AG04450 (cell line): ENCODE results near the gene WDR27. TPM values are rescaled to one million over a fixed set of nuclear protein-coding genes. Genes with fewer than 3 reads are reported as not detected.

ENCODE experiments used
- CTCF ChIA-PET: fragments of 300-600, 350-600 bp; formaldehyde crosslinking; extraction: SDS; loops from one replicate; lab custom pipeline; 2022; ENCODE audit warnings: antibody characterized with exemption, inconsistent platforms; lab: Charles Lee
- POLR2A ChIA-PET: fragments of 350-600 bp; formaldehyde crosslinking; extraction: SDS; loops from one replicate; lab custom pipeline; 2021; ENCODE audit warnings: antibody characterized with exemption, inconsistent platforms; lab: Yijun Ruan, JAX
- DNase-seq: peaks from one replicate; pipeline ENCODE4 v3.0.0-alpha.2; 2011; ENCODE audit warnings: low read depth, low spot score
- H3K27ac ChIP-seq: one replicate; pipeline ENCODE4 v1.5.1; 2012; ENCODE audit warnings: low read depth, low read length, control low read depth
- H3K27me3 ChIP-seq: one replicate; pipeline ENCODE4 v1.6.0; 2012; ENCODE audit warnings: low read length; ENCODE audit not compliant: control insufficient read depth, insufficient read depth
- H3K4me3 ChIP-seq: 2 replicates; pipeline ENCODE4 v1.5.1; 2011; ENCODE audit warnings: mild to moderate bottlenecking, low read depth, low read length, control low read depth
- H3K9me3 ChIP-seq: 2 replicates; pipeline ENCODE4 v1.5.1; 2012; ENCODE audit warnings: low read length; ENCODE audit not compliant: control insufficient read depth, insufficient read depth
- polyA plus RNA-seq: library from polyadenylated mRNA; depleted of rRNA; stranded (reverse); fragments of >200 nt; gene quantifications from 2 replicates; pipeline ENCODE4 v1.2.3, GENCODE V29; 2011
- TF ChIP-seq, protein P1 (sequence below): IDR thresholded peaks from 2 replicates; pipeline ENCODE4 v1.5.1; 2011; ENCODE audit warnings: low read depth, low read length, control low read depth, inconsistent platforms

The WDR27 gene
- polyA plus RNA-seq, 1 experiment, result 20.5 TPM

DNA sequence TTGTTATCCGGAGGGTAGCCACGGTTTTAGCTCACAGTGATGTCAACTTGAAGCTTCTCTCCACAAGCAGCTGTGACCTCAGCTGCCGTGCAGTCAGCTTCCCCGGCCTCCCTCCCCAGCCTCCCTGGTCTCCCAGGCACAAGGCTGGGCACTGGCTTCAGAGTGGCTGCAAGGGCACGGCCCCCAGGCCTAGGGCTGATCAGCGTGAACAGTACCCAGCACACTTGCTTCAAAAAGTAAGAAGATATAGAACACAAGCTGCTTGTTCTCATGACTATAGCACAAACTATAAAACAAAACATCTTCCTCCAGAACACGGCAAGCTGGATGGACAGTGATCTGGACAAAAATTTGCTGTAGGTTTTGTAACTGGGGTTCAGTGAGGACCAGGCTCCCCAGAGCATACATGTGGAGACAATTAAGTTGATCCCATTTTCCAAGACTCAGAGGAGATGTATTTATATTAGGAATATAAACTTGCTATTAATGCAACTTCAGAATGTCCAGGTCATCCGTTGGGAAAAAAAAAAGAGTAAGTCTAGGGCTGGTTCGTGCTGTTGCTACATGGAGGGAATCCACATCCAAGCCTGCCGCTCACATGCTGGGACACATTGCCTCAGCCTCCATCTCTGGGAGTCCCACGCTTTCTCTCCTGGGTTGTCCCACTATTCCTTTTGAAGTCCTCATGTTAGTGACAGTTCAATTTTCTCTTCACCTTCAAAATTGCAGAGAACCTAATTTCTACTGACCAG, 248.8 kb downstream of the WDR27 start:
- Histone ChIP-seq H3K9me3 (peaks cover 10% of the 10 kb centered on the region; the same call in 1 of the 2 replicates), H3K27me3 (no peaks in the 10 kb centered on the region), H3K27ac (peak overlapping the region; percentile 90), H3K4me3 (no peak overlapping the region)
- ChIA-PET CTCF (interaction anchor here (0.8 kb wide), 1 partner anchor 32 kb away, joined by 4 read pairs; no protein-coding TSS in a partner anchor), POLR2A (interaction anchor here (1.3 kb wide), 1 partner anchor 377 kb away, joined by 3 read pairs; no protein-coding TSS in a partner anchor)
- no peak for DNase-seq
- TF ChIP-seq, protein P1, sequence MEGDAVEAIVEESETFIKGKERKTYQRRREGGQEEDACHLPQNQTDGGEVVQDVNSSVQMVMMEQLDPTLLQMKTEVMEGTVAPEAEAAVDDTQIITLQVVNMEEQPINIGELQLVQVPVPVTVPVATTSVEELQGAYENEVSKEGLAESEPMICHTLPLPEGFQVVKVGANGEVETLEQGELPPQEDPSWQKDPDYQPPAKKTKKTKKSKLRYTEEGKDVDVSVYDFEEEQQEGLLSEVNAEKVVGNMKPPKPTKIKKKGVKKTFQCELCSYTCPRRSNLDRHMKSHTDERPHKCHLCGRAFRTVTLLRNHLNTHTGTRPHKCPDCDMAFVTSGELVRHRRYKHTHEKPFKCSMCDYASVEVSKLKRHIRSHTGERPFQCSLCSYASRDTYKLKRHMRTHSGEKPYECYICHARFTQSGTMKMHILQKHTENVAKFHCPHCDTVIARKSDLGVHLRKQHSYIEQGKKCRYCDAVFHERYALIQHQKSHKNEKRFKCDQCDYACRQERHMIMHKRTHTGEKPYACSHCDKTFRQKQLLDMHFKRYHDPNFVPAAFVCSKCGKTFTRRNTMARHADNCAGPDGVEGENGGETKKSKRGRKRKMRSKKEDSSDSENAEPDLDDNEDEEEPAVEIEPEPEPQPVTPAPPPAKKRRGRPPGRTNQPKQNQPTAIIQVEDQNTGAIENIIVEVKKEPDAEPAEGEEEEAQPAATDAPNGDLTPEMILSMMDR, result no peak

DNA sequence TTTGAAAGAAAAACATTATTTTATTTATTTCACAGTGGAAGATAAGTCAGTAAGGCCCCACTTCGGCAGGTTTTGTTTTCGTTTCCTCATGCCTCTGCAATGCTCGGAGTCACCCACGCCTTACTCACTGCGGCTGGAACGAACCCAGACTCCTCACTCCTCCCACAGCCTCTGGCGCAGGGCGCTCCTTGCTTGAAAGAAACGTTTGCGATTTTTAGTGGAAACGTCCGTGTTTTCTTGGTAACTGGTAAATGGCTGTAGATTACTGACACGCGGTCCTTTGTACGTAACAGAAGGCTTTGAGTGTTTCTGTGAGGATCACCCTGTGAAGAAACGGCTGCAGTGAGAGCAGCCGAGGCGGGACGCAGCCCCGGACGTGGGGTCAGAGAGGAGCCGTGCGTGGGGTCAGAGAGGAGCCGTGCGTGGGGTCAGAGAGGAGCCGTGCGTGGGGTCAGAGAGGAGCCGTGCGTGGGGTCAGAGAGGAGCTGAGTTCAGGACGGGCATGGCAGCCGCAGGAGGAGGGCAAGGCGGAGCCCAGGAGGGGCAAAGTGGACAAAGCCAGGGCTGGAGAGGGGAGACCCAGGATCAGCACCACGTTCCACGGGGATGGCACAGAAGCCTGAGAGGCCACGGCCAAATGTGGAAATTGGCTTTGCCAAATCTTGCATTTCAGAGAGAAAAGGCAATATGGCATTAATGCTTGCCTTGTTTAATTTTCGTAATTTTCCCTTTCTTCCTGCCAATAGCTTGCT, 249.5 kb downstream of the WDR27 start:
- Histone ChIP-seq H3K27ac (peak overlapping the region; percentile 90), H3K9me3 (peaks cover 10% of the 10 kb centered on the region; the same call in 1 of the 2 replicates), H3K4me3 (peak overlapping the region; percentile 46), H3K27me3 (no peaks in the 10 kb centered on the region)
- CTCF ChIA-PET, result no interaction called here
- POLR2A ChIA-PET, result no interaction called here
- DNase-seq, result peak; percentile 92
- TF ChIP-seq, protein P1, result no peak

DNA sequence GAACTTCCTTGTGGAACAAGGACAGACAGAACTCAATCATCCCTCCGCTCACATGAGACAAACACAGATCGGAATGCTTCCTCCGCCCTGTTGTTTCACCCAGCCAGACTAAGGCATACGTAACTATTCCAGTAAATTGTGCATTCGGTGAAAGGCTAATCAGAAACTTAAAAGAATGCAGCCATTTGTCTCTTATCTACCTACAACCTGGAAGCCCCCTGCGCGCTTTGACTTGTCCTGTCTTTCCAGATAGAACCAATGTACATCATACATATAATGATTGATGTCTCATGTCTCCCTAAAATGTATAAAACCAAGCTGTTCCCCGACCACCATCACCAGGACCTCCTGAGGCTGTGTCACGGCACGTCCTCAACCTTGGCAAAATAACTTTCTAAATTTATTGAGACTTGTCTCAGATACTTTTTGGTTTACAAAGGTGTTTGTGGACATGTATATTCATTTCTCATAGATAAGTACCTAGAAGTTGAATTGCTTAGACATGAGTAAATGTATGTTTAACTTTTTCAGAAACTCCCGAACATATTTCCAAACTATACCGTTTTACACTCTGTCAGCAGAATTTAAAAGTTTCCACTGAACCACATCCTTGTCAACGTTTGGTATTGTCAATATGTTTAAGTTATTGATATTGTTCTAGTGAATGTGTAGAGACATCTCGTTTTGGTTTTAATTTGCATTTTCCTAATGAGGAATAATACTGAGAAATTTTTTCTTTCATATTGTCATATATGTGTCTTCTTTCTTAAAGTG, 250.6 kb downstream of the WDR27 start:
- Histone ChIP-seq H3K27ac (no peak overlapping the region), H3K4me3 (no peak overlapping the region; the same call in 1 of the 2 replicates), H3K9me3 (peaks cover 6% of the 10 kb centered on the region; the same call in 1 of the 2 replicates), H3K27me3 (no peaks in the 10 kb centered on the region)
- ChIA-PET POLR2A (no interaction called here), CTCF (interaction anchor here (0.5 to 0.7 kb wide), 2 partner anchors 10 to 180 kb away, joined by 3 to 7 read pairs; no protein-coding TSS in a partner anchor)
- no peak for DNase-seq
- TF ChIP-seq, protein P1, result no peak

DNA sequence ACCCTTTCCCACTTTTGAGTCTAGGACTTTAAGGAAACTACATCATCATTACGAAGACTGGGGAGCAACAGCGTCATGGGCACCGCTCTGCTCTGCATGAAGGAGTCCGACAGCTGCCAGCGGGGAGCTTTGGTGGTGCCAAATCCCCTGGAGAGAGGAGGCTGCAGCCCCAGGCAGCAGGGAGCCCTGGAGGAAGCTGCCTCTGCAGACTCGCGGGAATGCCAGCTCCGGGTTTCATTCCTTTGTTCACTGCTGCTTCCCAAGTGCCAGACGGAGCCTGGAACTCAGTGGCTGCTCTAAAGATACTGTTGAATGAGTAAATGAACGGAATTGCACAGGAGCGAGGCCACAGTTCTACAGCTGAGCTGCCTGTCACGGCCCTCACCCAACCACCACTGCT, 251.7 kb downstream of the WDR27 start:
- no peak overlapping the region for H3K27ac ChIP-seq
- no peak for DNase-seq
- TF ChIP-seq, protein P1, result no peak
- POLR2A ChIA-PET, result no interaction called here
- CTCF ChIA-PET, result no interaction called here
- no peak overlapping the region for H3K4me3 ChIP-seq
- H3K27me3 ChIP-seq, result no peaks in the 10 kb centered on the region
- peaks cover 6% of the 10 kb centered on the region; the same call in 1 of the 2 replicates for H3K9me3 ChIP-seq
